ENCODE measurements around the gene NEDD8.

The NEDD8 gene

GRCh38 chr14:24177041-24177825, 54.9 kb downstream of the NEDD8 start:
- no peak for DNase-seq

GRCh38 chr14:24176599-24176998, 55.6 kb downstream of the NEDD8 start:
- no peak for DNase-seq

- DNase-seq, result no peak
Observed at GRCh38 chr14:24172871-24173281, 59.3 kb downstream of the NEDD8 start.

GRCh38 chr14:24172261-24172860, 59.8 kb downstream of the NEDD8 start:
- DNase-seq, result no peak

- peak; percentile 63 for DNase-seq
Observed at GRCh38 chr14:24171422-24172260, 60.5 kb downstream of the NEDD8 start, which contains the start of gene REC8. TSS of gene REC8 (plus strand) at chr14:24172080. CDS start at chr14:24172553, 473 bp downstream.

- no peak for DNase-seq
Observed at GRCh38 chr14:24167469-24168114, 64.6 kb downstream of the NEDD8 start.
